Dermis blood vessel endothelial cell (primary cell): Measurements from ENCODE around the gene NTPCR. TPM values are rescaled to one million over a fixed set of nuclear protein-coding genes. Genes with fewer than 3 reads are reported as not detected.
"Not testable (repeated sequence)": the region's sequence is repeated elsewhere in the genome, so short reads cannot be mapped to it uniquely, and the experiment has no call there.

Experiments used
- DNase-seq: peaks from one replicate; pipeline ENCODE4 v3.0.0; 2010
- total RNA-seq: library from RNA; depleted of rRNA; stranded (reverse); fragments of >200 nt; gene quantifications from 2 replicates; pipeline ENCODE4 v1.2.3, GENCODE V29; 2014

The NTPCR gene, protein sequence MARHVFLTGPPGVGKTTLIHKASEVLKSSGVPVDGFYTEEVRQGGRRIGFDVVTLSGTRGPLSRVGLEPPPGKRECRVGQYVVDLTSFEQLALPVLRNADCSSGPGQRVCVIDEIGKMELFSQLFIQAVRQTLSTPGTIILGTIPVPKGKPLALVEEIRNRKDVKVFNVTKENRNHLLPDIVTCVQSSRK
- 14.8 and 15.3 TPM in 2 replicates for total RNA-seq

DNA sequence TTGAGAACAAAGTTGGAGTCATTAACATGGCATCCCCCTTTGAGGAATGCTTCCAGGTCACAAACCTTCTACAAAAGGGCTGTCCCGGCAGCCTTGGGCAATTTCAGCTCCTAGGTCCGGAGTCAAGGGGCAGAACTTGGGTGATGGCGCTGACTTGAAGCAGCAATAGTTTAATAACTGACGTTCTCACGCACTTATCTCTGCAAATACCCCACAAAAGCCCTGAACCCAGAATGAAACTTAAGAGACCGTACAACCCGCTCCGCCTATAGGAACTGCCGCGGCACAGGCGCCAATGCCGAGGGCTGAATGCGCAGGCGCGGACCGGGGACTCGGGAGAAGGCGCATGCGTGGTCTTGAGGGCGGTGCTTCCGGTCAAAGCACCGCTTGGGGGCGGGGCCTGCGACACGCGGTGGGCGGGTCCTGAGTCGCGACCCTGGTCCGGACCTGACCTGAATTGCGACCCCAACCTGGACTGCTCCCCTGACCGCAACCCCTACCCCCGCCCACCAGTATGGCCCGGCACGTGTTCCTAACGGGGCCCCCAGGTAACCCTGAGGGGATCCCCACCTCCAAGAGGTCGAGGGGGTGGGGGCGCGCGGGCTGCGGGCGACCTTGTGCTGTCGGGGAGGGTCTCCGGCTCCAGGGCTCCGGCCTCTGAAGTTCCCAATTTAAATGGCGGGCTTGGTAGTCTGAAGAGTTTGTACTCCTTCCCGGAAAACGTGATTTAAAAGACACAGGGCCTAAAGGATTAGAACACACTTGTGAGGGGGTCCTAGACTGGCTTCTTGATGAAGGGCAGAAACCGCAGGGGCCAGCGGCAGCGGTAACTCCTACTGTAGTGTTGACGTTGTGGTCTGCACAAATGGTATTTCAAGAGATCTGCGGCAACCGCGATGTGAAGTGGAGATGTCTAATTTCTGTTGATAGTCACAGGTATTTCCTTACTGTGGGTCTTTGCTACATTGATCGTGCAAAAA is at the start of gene NTPCR:
NTPCR (plus strand) TSS at position 415 of the 980 bp plus-strand sequence; CDS start at position 515, 100 bp downstream.
- peak; percentile 95 for DNase-seq

DNA sequence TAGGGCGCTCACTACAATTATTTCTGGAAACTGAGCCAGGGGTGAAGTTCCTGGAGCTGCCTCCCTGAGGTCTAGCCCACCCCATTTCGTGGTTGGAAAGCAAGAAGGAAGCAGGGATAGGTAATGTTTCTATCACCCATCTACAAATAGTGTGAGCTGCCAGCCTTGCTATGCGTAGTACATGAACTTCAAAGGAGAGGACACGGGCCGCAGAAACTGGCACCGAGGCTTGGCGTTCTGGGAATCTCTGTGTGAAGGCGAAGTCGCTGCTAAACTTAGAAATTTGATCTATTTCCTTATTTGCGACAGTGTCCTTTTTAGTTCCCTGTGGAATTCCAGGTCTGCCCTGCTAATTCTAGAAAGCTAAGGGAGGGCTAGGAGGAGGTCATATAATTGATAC is 49.6 kb upstream of the NTPCR start:
- no peak for DNase-seq

DNA sequence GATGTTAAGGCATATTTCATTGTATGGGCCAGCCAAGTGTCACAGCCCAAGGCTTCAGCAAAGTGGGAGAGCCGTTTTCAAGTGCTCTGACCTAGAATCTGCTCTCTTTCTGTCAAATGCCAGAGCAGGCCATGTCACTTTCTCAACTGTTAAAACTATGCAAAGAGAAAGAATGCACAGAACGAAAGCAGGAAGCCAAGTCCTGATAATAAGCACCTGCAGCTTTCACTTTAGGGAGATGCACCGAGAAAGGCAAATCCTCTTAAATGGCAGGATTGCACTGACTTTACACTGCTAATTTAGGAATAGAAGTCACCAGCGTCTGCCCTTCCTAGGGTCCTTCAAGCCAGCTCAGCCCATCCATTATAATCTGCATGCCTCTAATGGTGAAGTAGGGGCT is 49.2 kb upstream of the NTPCR start:
- DNase-seq: no peak

GRCh38 chr1:232902774-232903350 is 47.5 kb upstream of the NTPCR start:
- no peak for DNase-seq

GRCh38 chr1:232904131-232904530 is 46.3 kb upstream of the NTPCR start:
- DNase-seq: no peak

- no peak for DNase-seq
Observed at GRCh38 chr1:232904566-232904965, 45.8 kb upstream of the NTPCR start.

- DNase-seq: peak; percentile 16
Observed at GRCh38 chr1:232905331-232906034, 44.9 kb upstream of the NTPCR start.

- no peak for DNase-seq
Observed at GRCh38 chr1:232906441-232906840, 44.0 kb upstream of the NTPCR start.

GRCh38 chr1:232908831-232909230 is 41.6 kb upstream of the NTPCR start:
- DNase-seq: no peak

GRCh38 chr1:232909752-232910151 is 40.7 kb upstream of the NTPCR start:
- no peak for DNase-seq

DNA sequence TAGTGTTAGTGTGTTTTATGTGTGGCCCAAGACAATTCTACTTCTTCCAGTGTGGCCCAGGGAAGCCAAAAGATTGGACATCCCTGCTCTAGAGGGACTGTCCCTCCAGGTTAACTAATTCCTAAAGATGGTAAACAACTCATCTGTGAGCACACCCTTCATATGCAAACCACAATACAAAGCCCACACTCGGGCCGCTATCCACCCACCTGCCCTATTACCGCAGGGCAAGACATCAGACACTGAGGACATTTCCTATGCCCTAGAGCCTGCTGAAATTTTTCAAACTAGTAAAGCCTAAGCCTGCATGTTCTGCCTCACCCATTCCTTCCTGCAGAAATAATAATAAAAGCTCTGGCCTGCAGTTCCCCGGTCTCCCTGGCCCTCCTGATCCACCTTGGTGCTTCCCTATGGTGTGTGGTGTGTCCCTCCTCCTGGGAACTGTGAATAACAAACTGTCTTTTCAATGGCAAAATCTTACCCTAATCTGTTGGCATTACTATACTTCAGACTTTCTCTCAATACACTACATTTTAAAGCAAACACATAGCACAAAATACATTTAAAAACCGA is 39.3 kb upstream of the NTPCR start:
- DNase-seq: no peak

- DNase-seq: no peak
Observed at GRCh38 chr1:232912845-232913580, 37.4 kb upstream of the NTPCR start.

DNA sequence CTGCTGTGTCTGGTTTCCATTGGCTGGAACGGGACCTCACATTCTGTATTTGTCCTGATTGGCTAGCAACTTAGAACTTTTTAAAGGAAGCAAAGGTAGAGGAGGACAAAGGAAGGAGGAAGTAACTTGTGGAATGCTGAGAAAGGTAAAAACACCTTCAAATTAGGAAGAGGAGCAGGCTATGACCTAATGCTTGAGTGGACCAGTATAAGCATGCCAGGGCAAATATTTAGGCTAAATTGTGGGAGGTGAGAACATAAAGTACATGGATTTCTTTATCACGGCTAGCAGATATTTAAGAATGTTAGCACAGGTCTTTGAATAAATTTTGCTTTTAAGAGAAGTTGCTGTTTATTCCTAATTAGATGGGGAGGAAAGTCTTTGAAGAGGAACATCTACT is 36.1 kb upstream of the NTPCR start:
- DNase-seq: not testable (repeated sequence)

DNA sequence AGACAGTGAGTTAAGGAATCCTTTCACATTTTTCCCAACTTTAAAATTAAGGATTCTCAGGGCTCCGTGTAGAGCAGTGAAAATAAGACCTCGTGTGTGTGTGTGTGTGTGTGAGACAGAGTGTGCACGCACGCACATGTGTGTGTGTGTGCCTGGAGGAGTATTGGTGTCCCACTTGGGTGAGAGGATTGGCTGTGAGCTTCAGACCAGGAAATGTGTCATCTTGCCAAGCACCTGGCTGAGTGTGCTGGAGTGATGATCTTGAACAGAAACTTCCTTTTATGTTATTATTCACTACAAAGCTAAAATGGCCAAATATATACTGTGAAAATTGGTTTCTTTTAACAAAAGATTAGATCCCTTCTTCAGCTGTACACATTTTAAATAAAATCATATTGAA is 35.2 kb upstream of the NTPCR start:
- DNase-seq: no peak

DNA sequence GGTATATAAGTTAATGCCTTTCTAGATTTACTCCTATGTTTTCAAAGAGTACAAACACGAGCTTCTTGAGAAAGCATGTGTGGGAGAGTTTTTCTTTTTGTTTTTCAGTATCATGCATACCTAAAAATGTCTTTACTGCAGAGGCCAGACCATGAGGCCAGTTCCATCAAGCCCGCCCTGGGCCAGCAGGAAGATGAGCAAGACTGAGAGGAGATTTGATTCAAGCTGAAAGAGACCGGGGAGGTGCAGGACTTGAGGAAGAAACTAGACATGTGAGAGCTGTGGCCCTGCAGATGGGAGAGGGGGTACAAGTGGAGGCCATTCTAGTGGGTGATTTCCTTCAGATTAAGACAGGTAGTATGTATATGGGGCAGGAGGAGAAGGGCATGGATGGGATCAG is 33.4 kb upstream of the NTPCR start:
- no peak for DNase-seq

DNA sequence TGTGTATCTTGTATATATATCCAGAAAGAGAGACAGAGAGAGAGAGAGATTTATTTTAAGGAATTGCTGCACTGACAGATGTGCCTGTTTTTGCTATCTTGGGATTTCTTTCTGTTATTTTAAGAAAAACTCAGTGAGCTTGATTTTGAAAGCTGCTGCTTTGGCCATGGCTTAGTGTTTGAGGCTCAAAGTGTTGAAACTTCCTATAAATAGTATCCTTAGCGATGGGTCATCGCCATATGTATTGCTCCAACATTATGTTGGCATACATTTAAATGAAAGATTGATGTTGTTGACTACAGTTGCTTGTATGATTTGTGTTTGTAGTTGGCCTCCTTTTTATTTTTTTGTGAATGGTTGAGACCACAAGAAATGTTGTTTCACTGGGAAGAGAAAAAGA is 29.0 kb upstream of the NTPCR start:
- DNase-seq: no peak

GRCh38 chr1:232922485-232922884 is 27.9 kb upstream of the NTPCR start:
- DNase-seq: no peak

DNA sequence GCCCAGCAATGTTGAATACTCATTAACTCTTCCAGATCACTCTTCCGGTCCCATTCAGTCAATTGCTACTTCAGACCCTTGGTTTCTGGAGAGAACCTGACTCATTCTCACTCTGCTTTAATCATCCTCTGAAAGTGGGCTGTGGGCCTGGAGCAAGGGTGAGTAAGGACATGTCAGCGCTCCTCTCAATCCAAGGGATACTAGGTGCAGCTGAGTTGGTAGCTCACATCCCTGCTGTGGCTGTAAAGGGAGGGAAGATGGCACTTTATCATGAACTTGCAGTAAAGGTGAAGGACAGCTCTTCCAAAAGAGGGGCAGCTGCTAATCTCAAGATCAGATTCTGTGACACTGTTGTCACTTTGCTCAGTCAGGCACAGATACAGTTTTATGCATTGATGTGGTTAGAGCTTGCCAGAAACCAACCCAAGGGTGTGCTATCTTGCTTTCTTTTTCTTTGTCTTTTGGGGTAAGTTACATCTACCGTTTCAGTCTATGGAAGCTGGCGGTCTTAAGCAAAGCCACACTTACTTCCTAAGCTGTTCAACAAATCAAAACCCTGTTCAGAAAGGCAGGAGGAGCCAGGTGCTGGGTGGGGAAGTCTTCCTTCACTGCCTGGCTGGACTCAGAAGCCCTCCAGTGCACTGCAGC is 26.5 kb upstream of the NTPCR start:
- no peak for DNase-seq

GRCh38 chr1:232924874-232925273 is 25.5 kb upstream of the NTPCR start:
- no peak for DNase-seq

- no peak for DNase-seq
Observed at GRCh38 chr1:232925421-232926220, 24.8 kb upstream of the NTPCR start.
